Ovary (tissue), 9 donors: Measurements from ENCODE around the gene MCM3AP. TPM values are rescaled to one million over a fixed set of nuclear protein-coding genes. Genes with fewer than 3 reads are reported as not detected.
"Not testable (repeated sequence)": the region's sequence is repeated elsewhere in the genome, so short reads cannot be mapped to it uniquely, and the experiment has no call there.

ENCODE experiments used
- DNase-seq, 5 donors: peaks; one replicate each; pipeline ENCODE4 v3.0.0-alpha.2; 2019 to 2020
- H3K27ac ChIP-seq, 2 donors: fragments of 200-600 bp; one replicate each; pipeline versions ENCODE4 v1.5.1 to v1.8.0; 2019 to 2022
- H3K27me3 ChIP-seq: fragments of 200-600 bp; one replicate; pipeline ENCODE4 v1.8.0; 2022
- H3K36me3 ChIP-seq: fragments of 200-600 bp; sonication (generic); one replicate; pipeline ENCODE4 v1.5.1; 2019
- H3K4me1 ChIP-seq: one replicate; pipeline ENCODE4 v1.8.1; 2013; ENCODE audit warnings: mild to moderate bottlenecking, moderate library complexity; ENCODE audit not compliant: insufficient read depth
- H3K4me3 ChIP-seq: fragments of 200-600 bp; sonication (generic); one replicate; pipeline ENCODE4 v1.5.1; 2017
- H3K9me3 ChIP-seq, 2 donors: fragments of 200-600 bp in 1 of 2; sonication (generic) in 1 of 2; one replicate each; pipeline versions ENCODE4 v1.5.1 to v1.8.1; 2013 to 2019; ENCODE audit warnings: mild to moderate bottlenecking in 1 of 2, moderate library complexity in 1 of 2
- EP300 ChIP-seq: sonication (generic); formaldehyde crosslinking; IDR thresholded peaks from one replicate; pipeline ENCODE4 v1.6.1; 2017; ENCODE audit warnings: antibody characterized with exemption
- POLR2A ChIP-seq: fragments of 450-650 bp; IDR thresholded peaks from one replicate; pipeline ENCODE4 v1.6.1; 2017; ENCODE audit warnings: antibody characterized with exemption, mild to moderate bottlenecking, moderate library complexity
- WGBS, 3 donors: extraction: QIAGEN DNeasy Blood & Tissue Kit in 1 of 3; methylation state at CpG; one replicate each; pipeline versions ENCODE4 v1.1.5 to v1.1.7; 2013 to 2017; 5-methylcytosine and 5-hydroxymethylcytosine counted together
- intact Hi-C, 4 donors: fragments of 100-400 bp; cut with DNase I; formaldehyde crosslinking; loops; one replicate each; pipeline versions ENCODE4 v1.11.0 to v1.15.1; 2022 to 2023
- polyA plus RNA-seq, 2 donors: library from polyadenylated mRNA; stranded (reverse); fragments of 200-250 nt in 1 of 2; fragments of 350-450 nt in 1 of 2; fragmentation: Illumina TruSeq in 1 of 2; extraction: RNeasy Lipid Tissue Mini Kit (QIAGEN cat#74804) in 1 of 2; gene quantifications; one replicate each; pipeline ENCODE4 v1.2.3, GENCODE V29; 2013 to 2014
- total RNA-seq, 7 donors: library from RNA; depleted of rRNA in 2 of 7; stranded (reverse); fragments of >200 nt in 2 of 7; fragmentation: NEBNext Ultra II Directional in 3 of 7; extraction: Animal tissue kit (Norgen Biotek cat#: 25700) in 3 of 7; gene quantifications; one replicate each; pipeline versions ENCODE4 v1.1.0 to v1.2.4, GENCODE V29; 2016 to 2023
- TF ChIP-seq, protein P1 (sequence below), 3 donors: fragments of 450-650 bp in 2 of 3; fragments of 200-600 bp in 1 of 3; IDR thresholded peaks; one replicate each; pipeline versions ENCODE4 v1.5.1 to v1.8.0; 2016 to 2022; ENCODE audit warnings: antibody characterized with exemption in 3 of 3, mild to moderate bottlenecking in 1 of 3
- donor health status: DM: no; HTN: no; CAD: no; lungs with moderate emphysema.
- donor health status: DM: no; HTN: no; CAD: no.
- donor health status: Bipolar disorder and iron deficiency.
- donor health status: DM: yes; HTN: yes; CAD: no.
- donor health status: DM: no; HTN: no; CAD: no.
- donor health status: DM: yes; HTN: yes; CAD: no.

Gene MCM3AP
- total and polyA plus RNA-seq, 9 donors: 35.9 to 89.3 (median 70.3) TPM

DNA sequence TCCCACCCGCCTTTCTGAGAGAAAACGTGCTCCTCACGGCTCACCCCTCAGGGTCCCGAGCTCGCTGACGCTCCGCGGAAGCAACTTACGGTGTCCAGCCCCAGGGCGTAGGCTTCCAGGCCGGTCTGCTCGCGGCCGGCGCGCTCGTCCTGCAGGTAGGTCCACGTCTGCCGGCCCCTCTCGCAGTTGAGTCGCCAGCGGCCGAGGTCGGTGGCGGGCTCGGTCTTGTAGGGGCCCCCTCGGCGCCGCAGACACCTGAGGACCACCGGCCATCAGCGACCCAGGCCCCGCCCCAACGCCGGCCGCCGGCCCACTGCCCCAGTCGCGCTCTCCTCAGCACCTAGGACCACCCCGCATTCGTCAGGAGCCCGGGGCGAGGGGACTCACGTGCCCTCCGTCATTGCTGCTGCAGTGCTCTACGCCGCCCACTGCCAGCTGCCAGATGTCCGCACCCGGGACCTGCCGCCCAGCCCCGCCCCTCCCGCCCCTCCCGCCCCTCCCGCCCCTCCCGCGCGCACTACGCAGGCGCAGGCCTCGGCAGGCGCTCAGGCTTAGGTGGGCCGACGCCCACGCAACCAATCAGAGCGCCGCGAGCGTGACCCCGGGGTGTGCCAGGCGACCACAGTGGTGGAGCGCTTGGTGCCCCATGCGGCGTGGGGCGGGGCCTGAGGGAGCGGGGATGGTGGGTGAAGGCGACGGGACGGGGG, 56.9 kb downstream of the MCM3AP start, which contains the start of gene LSS:
Gene LSS (minus strand): TSS at position 430 of the 707 bp plus-strand sequence. CDS start 29 bp downstream, at position 401.
- H3K9me3 ChIP-seq: no peaks in the 10 kb centered on the region
- TF ChIP-seq, protein P1, sequence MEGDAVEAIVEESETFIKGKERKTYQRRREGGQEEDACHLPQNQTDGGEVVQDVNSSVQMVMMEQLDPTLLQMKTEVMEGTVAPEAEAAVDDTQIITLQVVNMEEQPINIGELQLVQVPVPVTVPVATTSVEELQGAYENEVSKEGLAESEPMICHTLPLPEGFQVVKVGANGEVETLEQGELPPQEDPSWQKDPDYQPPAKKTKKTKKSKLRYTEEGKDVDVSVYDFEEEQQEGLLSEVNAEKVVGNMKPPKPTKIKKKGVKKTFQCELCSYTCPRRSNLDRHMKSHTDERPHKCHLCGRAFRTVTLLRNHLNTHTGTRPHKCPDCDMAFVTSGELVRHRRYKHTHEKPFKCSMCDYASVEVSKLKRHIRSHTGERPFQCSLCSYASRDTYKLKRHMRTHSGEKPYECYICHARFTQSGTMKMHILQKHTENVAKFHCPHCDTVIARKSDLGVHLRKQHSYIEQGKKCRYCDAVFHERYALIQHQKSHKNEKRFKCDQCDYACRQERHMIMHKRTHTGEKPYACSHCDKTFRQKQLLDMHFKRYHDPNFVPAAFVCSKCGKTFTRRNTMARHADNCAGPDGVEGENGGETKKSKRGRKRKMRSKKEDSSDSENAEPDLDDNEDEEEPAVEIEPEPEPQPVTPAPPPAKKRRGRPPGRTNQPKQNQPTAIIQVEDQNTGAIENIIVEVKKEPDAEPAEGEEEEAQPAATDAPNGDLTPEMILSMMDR (IDR thresholded peaks at IDR 0.05): peak in 1 of 3 donors; percentile 15
- TF ChIP-seq EP300: no peak
- TF ChIP-seq POLR2A: no peak
- intact Hi-C loops: loop anchor here in 3 of 4 donors (5.0 to 10.0 kb wide), 4 partner anchors 56 to 256 kb away; partner anchors contain the start of genes FTCD (in 1 of the 3), MCM3AP (in 1 of the 3) and YBEY (in 1 of the 3)
- peak; percentile 96 to 99 (median 98) for DNase-seq
- H3K4me3 ChIP-seq: peak within 1 kb of the TSS; percentile 67
- no peaks in the 10 kb centered on the region for H3K36me3 ChIP-seq
- peak within 1 kb of the TSS; percentile 77 to 81 for H3K27ac ChIP-seq
- WGBS, 3 donors: 0 to 1% (median 0%) methylated on average over 23 to 77 of the region's 77 CpGs
- H3K27me3 ChIP-seq: no peaks in the 10 kb centered on the region
- H3K4me1 ChIP-seq: peaks cover 13% of the 10 kb centered on the region

DNA sequence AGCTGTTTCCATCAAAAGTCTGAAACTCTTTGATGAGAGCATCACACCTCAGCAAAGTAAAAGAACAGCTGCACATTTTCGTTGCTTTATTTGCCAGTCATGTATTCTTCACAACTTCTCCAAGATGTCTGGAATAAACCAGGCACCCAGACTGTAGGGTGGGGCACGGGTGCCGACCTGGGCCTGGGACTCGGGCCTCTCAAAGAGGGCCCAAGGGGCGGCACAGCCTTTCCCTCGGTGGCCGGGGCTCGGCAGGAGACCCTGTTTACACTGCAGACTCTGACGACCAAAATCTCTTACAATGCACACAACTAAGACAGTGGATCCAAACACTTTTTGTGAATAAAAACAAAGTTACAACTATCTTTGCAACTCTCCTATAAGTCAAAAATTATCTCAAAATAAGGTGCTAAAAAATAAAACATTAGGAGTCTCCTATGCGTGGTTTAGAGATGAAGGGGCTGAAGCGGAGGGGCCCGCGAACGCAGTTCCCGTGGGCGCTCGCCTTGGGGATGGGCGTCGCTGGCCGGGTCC, 57.5 kb downstream of the MCM3AP start:
- intact Hi-C loops: loop anchor here in 3 of 4 donors (5.0 to 10.0 kb wide), 4 partner anchors 57 to 256 kb away; partner anchors contain the start of genes FTCD (in 1 of the 3), MCM3AP (in 1 of the 3) and YBEY (in 1 of the 3)
- H3K9me3 ChIP-seq: no peaks in the 10 kb centered on the region
- H3K4me1 ChIP-seq: peaks cover 13% of the 10 kb centered on the region
- peak overlapping the region; percentile 67 for H3K4me3 ChIP-seq
- TF ChIP-seq, protein P1 (IDR thresholded peaks at IDR 0.05): no peak
- no peak for TF ChIP-seq EP300
- no peak for TF ChIP-seq POLR2A
- WGBS, 3 donors: 1 to 3% (median 2%) methylated on average over 20 of the region's 20 CpGs
- DNase-seq: peak in 1 of 5 donors; percentile 39
- H3K27me3 ChIP-seq: no peaks in the 10 kb centered on the region
- peak overlapping the region; percentile 77 to 81 for H3K27ac ChIP-seq
- no peaks in the 10 kb centered on the region for H3K36me3 ChIP-seq

DNA sequence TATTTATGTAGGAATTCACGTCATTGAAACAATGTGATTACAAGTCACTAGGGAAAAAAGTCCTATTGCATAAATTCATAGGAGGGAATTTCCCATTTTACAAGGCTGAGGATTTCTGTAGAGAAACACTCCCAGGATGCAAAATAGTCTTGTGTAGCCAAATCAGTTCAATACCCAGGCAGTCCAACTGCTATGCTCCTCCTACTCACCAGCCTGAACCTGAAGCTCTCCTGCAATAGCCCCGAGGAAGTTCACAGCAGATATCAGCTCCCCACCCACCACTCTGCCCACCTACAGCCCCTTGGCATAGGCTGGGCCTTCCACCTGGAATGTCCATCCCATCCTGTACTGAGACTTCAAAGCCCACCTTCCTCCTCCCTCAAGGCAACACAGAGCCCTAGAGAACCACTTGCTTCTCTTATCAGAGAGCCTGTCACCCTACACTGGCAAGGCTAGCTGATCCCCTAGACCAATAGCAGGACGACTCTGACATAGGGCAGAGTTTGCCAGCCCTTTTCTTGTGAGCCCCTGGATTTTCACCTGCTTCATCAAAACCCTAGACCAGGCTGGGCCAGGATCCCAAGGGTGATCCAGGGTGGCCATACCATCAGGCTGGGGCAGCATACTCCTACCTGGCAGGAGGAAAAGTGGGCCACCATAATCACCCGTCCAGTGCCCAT, 58.4 kb downstream of the MCM3AP start:
- H3K27ac ChIP-seq: peak overlapping the region in 1 of 2 donors; percentile 77
- DNase-seq: peak in 1 of 5 donors; percentile 31
- H3K4me1 ChIP-seq: peaks cover 13% of the 10 kb centered on the region
- no peaks in the 10 kb centered on the region for H3K27me3 ChIP-seq
- no peaks in the 10 kb centered on the region for H3K9me3 ChIP-seq
- TF ChIP-seq EP300: no peak
- TF ChIP-seq POLR2A: no peak
- TF ChIP-seq, protein P1 (IDR thresholded peaks at IDR 0.05): no peak
- H3K4me3 ChIP-seq: peak overlapping the region; percentile 67
- no peaks in the 10 kb centered on the region for H3K36me3 ChIP-seq
- intact Hi-C loops: loop anchor here in 3 of 4 donors (5.0 to 10.0 kb wide), 4 partner anchors 58 to 255 kb away; partner anchors contain the start of genes FTCD (in 1 of the 3), MCM3AP (in 1 of the 3) and YBEY (in 1 of the 3)
- WGBS, 3 donors: 45 to 52% (median 49%) methylated on average over 4 of the region's 4 CpGs

DNA sequence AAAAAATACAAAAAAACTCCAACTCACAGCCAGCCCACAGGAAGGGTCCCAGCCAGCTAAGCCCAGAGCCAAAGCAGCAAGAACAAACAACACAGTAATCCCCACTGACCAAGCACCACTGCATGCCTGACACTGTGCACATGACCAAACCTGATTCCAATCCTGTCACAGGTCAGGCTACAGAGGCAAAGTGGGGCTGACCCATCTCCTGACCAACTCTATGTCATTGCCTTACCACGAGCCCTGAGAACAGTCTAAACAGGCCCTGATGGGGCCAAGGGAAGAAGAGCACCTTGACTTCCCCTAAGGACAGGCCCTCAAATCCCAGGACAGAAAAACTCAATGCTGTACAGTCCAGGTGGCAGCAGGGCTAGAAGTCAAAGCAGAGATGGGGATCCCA, 59.3 kb downstream of the MCM3AP start:
- intact Hi-C loops: loop anchor here in 3 of 4 donors (5.0 to 10.0 kb wide), 4 partner anchors 59 to 254 kb away; partner anchors contain the start of genes FTCD (in 1 of the 3), MCM3AP (in 1 of the 3) and YBEY (in 1 of the 3)

DNA sequence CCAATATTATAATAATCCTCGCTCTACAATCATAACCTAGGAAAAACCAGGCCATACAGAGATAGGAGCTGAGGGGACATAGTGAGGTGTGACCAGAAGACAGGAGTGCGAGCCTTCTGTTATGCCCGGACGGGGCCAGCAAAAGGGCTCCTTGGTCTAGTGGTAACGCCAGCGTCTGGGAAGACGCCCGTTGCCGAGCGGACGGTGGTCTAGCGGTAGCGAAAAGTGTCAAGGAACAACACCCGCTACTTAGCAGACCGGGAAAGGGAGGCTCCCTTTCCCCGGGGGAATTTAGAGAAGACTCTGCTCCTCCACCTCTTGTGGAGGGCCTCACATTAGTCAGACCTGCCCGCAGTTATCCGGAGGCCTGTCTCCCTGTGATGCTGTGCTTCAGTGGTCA, 61.8 kb downstream of the MCM3AP start:
- DNase-seq, H3K9me3 ChIP-seq, H3K27me3 ChIP-seq, H3K27ac ChIP-seq, H3K4me1 ChIP-seq, H3K4me3 ChIP-seq, H3K36me3 ChIP-seq: not testable (repeated sequence)
- 88 to 91% (median 89%) methylated on average over 18 of the region's 18 CpGs for WGBS, 3 donors
- intact Hi-C loops: loop anchor here in 2 of 4 donors (10.0 kb wide), 2 partner anchors 61 to 69 kb away; partner anchors contain the start of genes FTCD (in 1 of the 2), MCM3AP (in 1 of the 2) and YBEY (in 1 of the 2)

More for the DNA sequence above, 59.3 kb downstream of the MCM3AP start:
- Histone ChIP-seq H3K27ac (peak overlapping the region in 1 of 2 donors; percentile 33), H3K27me3 (no peaks in the 10 kb centered on the region), H3K4me1 (peaks cover 13% of the 10 kb centered on the region), H3K36me3 (no peaks in the 10 kb centered on the region), H3K4me3 (no peak overlapping the region), H3K9me3 (no peaks in the 10 kb centered on the region)
- DNase-seq: no peak
- TF ChIP-seq EP300 (no peak), POLR2A (no peak)
- TF ChIP-seq, protein P1 (IDR thresholded peaks at IDR 0.05): no peak
- 86 to 91% (median 87%) methylated on average over 1 of the region's 1 CpG for WGBS, 3 donors
